HEK293T (cell line): ENCODE measurements around the gene LRBA.

ENCODE experiments used
- ARNT ChIP-seq: fragments of 450-650 bp; IDR thresholded peaks from 2 replicates; pipeline ENCODE4 v1.6.1; 2017; ENCODE audit warnings: mild to moderate bottlenecking
- BHLHE40 ChIP-seq: fragments of 450-650 bp; IDR thresholded peaks from 2 replicates; pipeline ENCODE4 v1.6.1; 2016; ENCODE audit warnings: mild to moderate bottlenecking, moderate library complexity, borderline replicate concordance
- ELF4 ChIP-seq: fragments of 450-650 bp; IDR thresholded peaks from 2 replicates; pipeline ENCODE4 v1.6.1; 2017; ENCODE audit warnings: antibody characterized with exemption
- FOXA1 ChIP-seq: fragments of 450-650 bp; IDR thresholded peaks from 2 replicates; pipeline ENCODE4 v1.6.1; 2016; ENCODE audit warnings: mild to moderate bottlenecking
- FOXK2 ChIP-seq: fragments of 450-650 bp; IDR thresholded peaks from 2 replicates; pipeline ENCODE4 v1.6.1; 2016; ENCODE audit warnings: mild to moderate bottlenecking
- FOXM1 ChIP-seq: fragments of 450-650 bp; IDR thresholded peaks from 2 replicates; pipeline ENCODE4 v1.6.1; 2017; ENCODE audit warnings: mild to moderate bottlenecking, borderline replicate concordance
- HDGF ChIP-seq: fragments of 450-650 bp; IDR thresholded peaks from 2 replicates; pipeline ENCODE4 v1.6.1; 2017; ENCODE audit warnings: antibody characterized with exemption, borderline replicate concordance
- PKNOX1 ChIP-seq: fragments of 450-650 bp; IDR thresholded peaks from 2 replicates; pipeline ENCODE4 v1.6.1; 2016
- SP1 ChIP-seq: fragments of 450-650 bp; IDR thresholded peaks from 2 replicates; pipeline ENCODE4 v1.6.1; 2017
- SUZ12 ChIP-seq: fragments of 450-650 bp; IDR thresholded peaks from 2 replicates; pipeline ENCODE4 v1.6.1; 2016; ENCODE audit warnings: mild to moderate bottlenecking
- ZNF384 ChIP-seq: fragments of 450-650 bp; IDR thresholded peaks from 2 replicates; pipeline ENCODE4 v1.6.1; 2016

- TF ChIP-seq SP1 (no peak), HDGF (no peak), SUZ12 (no peak), BHLHE40 (no peak), ELF4 (no peak), FOXM1 (no peak), FOXK2 (no peak), ARNT (no peak), ZNF384 (no peak), PKNOX1 (no peak), FOXA1 (no peak)
Observed at GRCh38 chr4:150972592-150972991, 42.5 kb downstream of the LRBA start.
